Muscle of leg (tissue), 11 donors: ENCODE measurements around the gene SFSWAP. TPM values are rescaled to one million over a fixed set of nuclear protein-coding genes. Genes with fewer than 3 reads are reported as not detected.
"Not testable (repeated sequence)": the region's sequence is repeated elsewhere in the genome, so short reads cannot be mapped to it uniquely, and the experiment has no call there.

Experiments
- DNase-seq: peaks from one replicate; pipeline ENCODE4 v3.0.0; 2013
- H3K27ac ChIP-seq: one replicate; pipeline ENCODE4 v1.5.1; 2013; ENCODE audit warnings: mild to moderate bottlenecking, low read length, control low read depth
- H3K27me3 ChIP-seq: one replicate; pipeline ENCODE4 v1.6.1; 2013; ENCODE audit warnings: low read length; ENCODE audit not compliant: control insufficient read depth, insufficient read depth
- H3K36me3 ChIP-seq: one replicate; pipeline ENCODE4 v1.6.1; 2013; ENCODE audit warnings: low read length; ENCODE audit not compliant: control insufficient read depth, insufficient read depth
- H3K4me1 ChIP-seq: one replicate; pipeline ENCODE4 v1.6.1; 2013; ENCODE audit warnings: low read length; ENCODE audit not compliant: control insufficient read depth, insufficient read depth
- H3K4me3 ChIP-seq: one replicate; pipeline ENCODE4 v1.5.1; 2013; ENCODE audit warnings: low read length, control low read depth
- H3K9me3 ChIP-seq: replicated peaks from 2 replicates; pipeline ENCODE4 v1.6.1; 2013; ENCODE audit warnings: low read depth, low read length; ENCODE audit not compliant: control insufficient read depth
- WGBS: methylation state at CpG from one replicate; pipeline ENCODE4 v1.1.5; 2013; ENCODE audit warnings: missing lambda C conversion rate; ENCODE audit not compliant: insufficient coverage; 5-methylcytosine and 5-hydroxymethylcytosine counted together
- polyA plus RNA-seq, 8 donors: library from polyadenylated mRNA; unstranded; fragments of 120-200 nt; gene quantifications; one replicate each; pipeline versions ENCODE4 v1.2.1 to v1.2.3, GENCODE V29; 2013; ENCODE audit warnings: inconsistent platforms in 1 of 8, low replicate concordance in 1 of 8; ENCODE audit not compliant: insufficient read length in 8 of 8, insufficient read depth in 1 of 8
- total RNA-seq: library from RNA; stranded (reverse); fragments of 120-200 nt; gene quantifications from one replicate; pipeline ENCODE4 v1.2.4, GENCODE V29; 2013

The SFSWAP gene
- total and polyA plus RNA-seq, 9 donors = 24.6 to 33.6 (median 29.9) TPM

DNA sequence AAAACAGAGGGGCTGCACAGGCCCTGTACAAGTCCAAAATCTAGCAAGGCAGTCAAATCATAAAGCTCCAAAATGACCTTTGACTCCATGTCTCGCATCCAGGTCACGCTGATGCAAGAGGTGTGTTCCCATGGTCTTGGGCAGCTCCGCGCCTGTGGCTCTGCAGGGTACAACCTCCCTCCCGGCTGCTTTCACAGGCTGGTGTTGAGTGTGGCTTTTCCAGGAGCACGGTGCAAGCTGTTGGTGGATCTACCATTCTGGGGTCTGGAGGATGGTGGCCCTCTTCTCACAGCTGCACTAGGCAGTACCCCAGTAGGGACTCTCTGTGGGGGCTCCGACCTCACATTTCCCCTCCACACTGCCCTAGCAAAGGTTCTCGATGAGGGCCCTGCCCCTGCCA lies 32.5 kb downstream of the SFSWAP start:
- DNase-seq, H3K9me3 ChIP-seq, H3K27ac ChIP-seq, H3K4me1 ChIP-seq, H3K4me3 ChIP-seq, H3K27me3 ChIP-seq: not testable (repeated sequence)
- peaks cover 58% of the 10 kb centered on the region for H3K36me3 ChIP-seq
- 100% methylated on average over 3 of the region's 8 CpGs for WGBS

DNA sequence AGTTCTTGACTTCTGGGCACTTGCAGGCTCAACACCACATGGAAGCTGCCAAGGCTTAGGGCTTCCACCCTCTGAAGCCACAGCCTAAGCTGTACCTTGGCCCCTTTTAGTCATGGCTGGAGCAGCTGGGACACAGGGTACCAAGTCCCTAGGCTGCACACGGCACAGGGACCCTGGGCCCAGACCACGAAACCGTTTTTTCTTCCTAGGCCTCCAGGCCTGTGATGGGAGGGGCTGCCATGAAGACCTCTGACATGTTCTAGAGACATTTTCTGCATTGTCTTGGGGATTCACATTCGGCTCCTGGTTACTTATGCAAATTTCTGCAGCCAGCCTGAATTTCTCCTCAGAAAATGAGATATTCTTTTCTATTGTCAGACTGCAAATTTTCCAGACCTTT lies 33.0 kb downstream of the SFSWAP start:
- H3K27me3 ChIP-seq, H3K27ac ChIP-seq, H3K9me3 ChIP-seq, H3K4me3 ChIP-seq, DNase-seq, H3K4me1 ChIP-seq: not testable (repeated sequence)
- WGBS = 94% methylated on average over 4 of the region's 4 CpGs
- peaks cover 59% of the 10 kb centered on the region for H3K36me3 ChIP-seq

- peaks cover 64% of the 10 kb centered on the region for H3K36me3 ChIP-seq
- H3K27me3 ChIP-seq, H3K4me3 ChIP-seq, H3K9me3 ChIP-seq, DNase-seq, H3K4me1 ChIP-seq, H3K27ac ChIP-seq: not testable (repeated sequence)
- WGBS = no CpG with 5 or more reads among the region's 1 CpG
Observed at GRCh38 chr12:131744675-131745074, 33.8 kb downstream of the SFSWAP start.

- 91% methylated on average over 5 of the region's 7 CpGs for WGBS
- H3K27me3 ChIP-seq = no peaks in the 10 kb centered on the region
- DNase-seq = no peak
- H3K4me1 ChIP-seq = no peaks in the 10 kb centered on the region
- H3K27ac ChIP-seq = no peak overlapping the region
- H3K36me3 ChIP-seq = peaks cover 61% of the 10 kb centered on the region
- H3K9me3 ChIP-seq = peaks cover 6% of the 10 kb centered on the region
- no peak overlapping the region for H3K4me3 ChIP-seq
Observed at GRCh38 chr12:131745706-131746105, 34.8 kb downstream of the SFSWAP start.

- H3K4me1 ChIP-seq = no peaks in the 10 kb centered on the region
- DNase-seq = no peak
- WGBS = 86% methylated on average over 11 of the region's 12 CpGs
- H3K4me3 ChIP-seq = no peak overlapping the region
- no peak overlapping the region for H3K27ac ChIP-seq
- no peaks in the 10 kb centered on the region for H3K27me3 ChIP-seq
- H3K9me3 ChIP-seq = peaks cover 6% of the 10 kb centered on the region
- peaks cover 63% of the 10 kb centered on the region for H3K36me3 ChIP-seq
Observed at GRCh38 chr12:131747276-131748177, 36.6 kb downstream of the SFSWAP start.

GRCh38 chr12:131749618-131750315 lies 38.9 kb downstream of the SFSWAP start:
- Histone ChIP-seq H3K9me3 (no peaks in the 10 kb centered on the region), H3K4me1 (no peaks in the 10 kb centered on the region), H3K4me3 (no peak overlapping the region), H3K36me3 (peaks cover 61% of the 10 kb centered on the region), H3K27ac (no peak overlapping the region), H3K27me3 (no peaks in the 10 kb centered on the region)
- WGBS = 92% methylated on average over 12 of the region's 19 CpGs
- no peak for DNase-seq

DNA sequence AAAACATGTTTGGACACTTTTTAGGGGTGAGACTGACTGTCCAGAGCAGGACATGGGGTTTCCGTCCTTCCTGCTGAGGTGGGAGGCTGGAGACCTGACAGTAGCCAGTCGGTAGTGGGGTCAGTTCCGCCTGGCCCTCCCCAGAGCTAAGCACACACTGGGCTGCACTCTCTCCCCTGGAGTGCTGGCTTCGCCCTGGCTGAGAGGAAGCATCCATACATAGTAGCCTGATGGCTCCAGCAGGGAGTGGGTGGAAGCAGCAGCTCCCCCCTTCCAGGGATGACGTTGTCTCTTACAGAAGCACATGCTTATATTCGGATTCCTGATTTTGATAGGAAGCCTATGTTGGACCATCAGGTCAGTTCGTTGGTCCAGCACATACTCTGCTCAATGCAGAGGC lies 40.4 kb downstream of the SFSWAP start:
- H3K27me3 ChIP-seq = no peaks in the 10 kb centered on the region
- H3K4me1 ChIP-seq = no peaks in the 10 kb centered on the region
- no peak overlapping the region for H3K27ac ChIP-seq
- DNase-seq = no peak
- H3K36me3 ChIP-seq = peaks cover 63% of the 10 kb centered on the region
- H3K9me3 ChIP-seq = no peaks in the 10 kb centered on the region
- WGBS = 85% methylated on average over 5 of the region's 7 CpGs
- no peak overlapping the region for H3K4me3 ChIP-seq

GRCh38 chr12:131752451-131752850 lies 41.6 kb downstream of the SFSWAP start:
- Histone ChIP-seq H3K27me3 (no peaks in the 10 kb centered on the region), H3K27ac (no peak overlapping the region), H3K9me3 (no peaks in the 10 kb centered on the region), H3K4me1 (no peaks in the 10 kb centered on the region), H3K36me3 (peaks cover 67% of the 10 kb centered on the region), H3K4me3 (no peak overlapping the region)
- 46% methylated on average over 10 of the region's 11 CpGs for WGBS
- DNase-seq = no peak

DNA sequence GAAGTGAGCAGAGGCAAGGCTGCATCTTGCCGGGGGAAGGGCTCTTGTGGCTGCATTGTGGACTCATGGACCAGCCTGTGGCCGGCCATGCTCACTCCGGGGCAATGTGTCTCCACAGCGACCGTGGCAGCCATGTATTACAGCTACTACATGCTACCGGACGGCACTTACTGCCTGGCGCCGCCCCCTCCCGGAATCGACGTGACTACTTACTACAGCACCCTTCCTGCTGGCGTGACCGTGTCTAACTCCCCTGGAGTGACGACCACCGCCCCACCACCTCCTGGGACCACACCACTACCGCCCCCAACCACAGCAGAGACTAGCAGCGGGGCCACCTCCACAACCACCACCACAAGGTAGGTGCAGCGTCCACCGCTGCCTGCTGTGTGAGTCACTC lies 42.1 kb downstream of the SFSWAP start:
- Histone ChIP-seq H3K4me1 (no peaks in the 10 kb centered on the region), H3K4me3 (no peak overlapping the region), H3K27ac (no peak overlapping the region), H3K27me3 (no peaks in the 10 kb centered on the region), H3K36me3 (peaks cover 71% of the 10 kb centered on the region), H3K9me3 (no peaks in the 10 kb centered on the region)
- 92% methylated on average over 7 of the region's 20 CpGs for WGBS
- DNase-seq = no peak

GRCh38 chr12:131753757-131754156 lies 42.9 kb downstream of the SFSWAP start:
- H3K27me3 ChIP-seq = no peaks in the 10 kb centered on the region
- DNase-seq = no peak
- no peak overlapping the region for H3K27ac ChIP-seq
- no peak overlapping the region for H3K4me3 ChIP-seq
- WGBS = 97% methylated on average over 4 of the region's 8 CpGs
- H3K9me3 ChIP-seq = no peaks in the 10 kb centered on the region
- H3K4me1 ChIP-seq = no peaks in the 10 kb centered on the region
- peaks cover 73% of the 10 kb centered on the region for H3K36me3 ChIP-seq
